Measurements from ENCODE around the gene VSTM2L.
A peak's percentile ranks its signal among the peaks of the same experiment; 100 is the strongest.

VSTM2L gene

GRCh38 chr20:37971561-37972127, 68.7 kb downstream of the VSTM2L start:
- DNase-seq, result no peak

- DNase-seq, result no peak
Measured at GRCh38 chr20:37972256-37973058, 69.5 kb downstream of the VSTM2L start.

- DNase-seq, result no peak
Measured at GRCh38 chr20:37973059-37973910, 70.4 kb downstream of the VSTM2L start.

GRCh38 chr20:37976887-37977286, 74.0 kb downstream of the VSTM2L start:
- DNase-seq, result no peak

- no peak for DNase-seq
Measured at GRCh38 chr20:37977338-37977737, 74.4 kb downstream of the VSTM2L start.

- DNase-seq, result no peak
Measured at GRCh38 chr20:37977786-37978185, 74.9 kb downstream of the VSTM2L start.

- no peak for DNase-seq
Measured at GRCh38 chr20:37979021-37979985, 76.4 kb downstream of the VSTM2L start.

GRCh38 chr20:37980383-37980782, 77.5 kb downstream of the VSTM2L start:
- no peak for DNase-seq

- DNase-seq, result no peak
Measured at GRCh38 chr20:37980876-37981275, 77.9 kb downstream of the VSTM2L start.

- no peak for DNase-seq
Measured at GRCh38 chr20:37981568-37981967, 78.6 kb downstream of the VSTM2L start.

- DNase-seq, result no peak
Measured at GRCh38 chr20:37983286-37983685, 80.4 kb downstream of the VSTM2L start.

- no peak for DNase-seq
Measured at GRCh38 chr20:37984018-37984785, 81.3 kb downstream of the VSTM2L start.

GRCh38 chr20:37986044-37986858, 83.3 kb downstream of the VSTM2L start:
- no peak for DNase-seq

GRCh38 chr20:37986873-37987601, 84.1 kb downstream of the VSTM2L start:
- no peak for DNase-seq

- DNase-seq, result no peak
Measured at GRCh38 chr20:37987602-37988290, 84.8 kb downstream of the VSTM2L start.

GRCh38 chr20:37988306-37988954, 85.5 kb downstream of the VSTM2L start:
- DNase-seq, result no peak

GRCh38 chr20:37989601-37990295, 86.8 kb downstream of the VSTM2L start:
- DNase-seq, result no peak

- DNase-seq, result peak; percentile 70
Measured at GRCh38 chr20:37990571-37991151, 87.7 kb downstream of the VSTM2L start.

All from activated naive CD4-positive, alpha-beta T cell treated with Interleukin-2 at 50 U/mL for 16 hours (primary cell).